NT2/D1 (cell line): ENCODE data around the gene TMEM238L.

Source experiments
- SUZ12 ChIP-seq: IDR thresholded peaks from 2 replicates; pipeline ENCODE4 v1.6.1; 2011; ENCODE audit not compliant: insufficient read length, insufficient read depth; ENCODE audit errors: extremely low read depth
- YY1 ChIP-seq: IDR thresholded peaks from 2 replicates; pipeline ENCODE4 v1.6.1; 2011; ENCODE audit not compliant: insufficient read length, insufficient read depth
- ZNF274 ChIP-seq: IDR thresholded peaks from 2 replicates; pipeline ENCODE4 v1.6.1; 2011; ENCODE audit warnings: mild to moderate bottlenecking, low read depth, low read length

DNA sequence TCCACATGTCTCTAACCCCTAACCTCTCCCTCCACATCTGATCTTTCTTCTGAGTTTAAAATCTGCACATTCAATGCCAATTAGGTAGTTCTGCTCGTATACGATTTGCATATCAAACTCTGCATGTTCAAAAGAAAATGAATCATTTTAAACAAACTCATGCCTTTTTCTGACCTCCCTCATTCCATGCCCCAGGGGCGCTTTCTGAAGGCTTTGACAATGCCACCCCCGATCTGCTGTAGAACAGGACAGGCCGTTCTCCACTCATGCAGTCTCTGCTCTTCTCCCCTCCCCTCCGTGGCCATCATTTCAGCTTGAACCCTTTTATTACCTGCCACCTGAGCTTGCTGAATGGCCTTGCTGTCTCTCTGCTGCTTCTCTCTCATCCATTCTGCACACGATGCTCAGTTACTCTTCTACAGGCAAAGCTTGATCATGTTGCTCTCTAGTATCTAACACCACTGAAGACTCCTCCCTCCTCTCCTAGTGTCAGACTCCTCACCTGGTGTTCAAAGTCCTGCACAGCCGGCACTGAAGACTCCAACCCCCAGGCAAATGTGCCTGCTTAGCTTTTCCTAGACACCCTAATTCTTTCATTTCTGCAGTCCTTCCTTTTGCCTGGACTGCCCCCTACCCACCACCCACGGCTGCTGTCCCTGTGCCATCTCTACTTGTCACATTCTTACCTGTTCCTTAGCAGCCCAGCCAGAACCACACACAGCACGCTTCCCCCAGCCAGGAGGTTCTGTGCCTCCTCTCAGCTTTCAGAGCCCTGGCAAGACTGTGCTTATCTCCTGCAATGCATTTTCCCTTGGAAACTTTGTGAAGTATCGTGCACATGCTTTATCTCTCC lies 6.2 kb downstream of the TMEM238L start:
- no peak for TF ChIP-seq YY1
- TF ChIP-seq SUZ12 = no peak
- TF ChIP-seq ZNF274 = no peak
